NB4 (cell line): ENCODE data around the gene HOMER2.

Source experiments
- MAX ChIP-seq: IDR thresholded peaks from 2 replicates; pipeline ENCODE4 v1.6.1; 2011; ENCODE audit warnings: low read depth, low read length
- POLR2A ChIP-seq: IDR thresholded peaks from 2 replicates; pipeline ENCODE4 v1.6.1; 2011; ENCODE audit warnings: mild to moderate bottlenecking; ENCODE audit not compliant: insufficient read length; ENCODE audit errors: extremely low read depth

- no peak for TF ChIP-seq POLR2A
- TF ChIP-seq MAX = no peak
Measured at GRCh38 chr15:82875411-82876003, 77.0 kb downstream of the HOMER2 start.
